Measurements from ENCODE around the gene CIT.

DNA sequence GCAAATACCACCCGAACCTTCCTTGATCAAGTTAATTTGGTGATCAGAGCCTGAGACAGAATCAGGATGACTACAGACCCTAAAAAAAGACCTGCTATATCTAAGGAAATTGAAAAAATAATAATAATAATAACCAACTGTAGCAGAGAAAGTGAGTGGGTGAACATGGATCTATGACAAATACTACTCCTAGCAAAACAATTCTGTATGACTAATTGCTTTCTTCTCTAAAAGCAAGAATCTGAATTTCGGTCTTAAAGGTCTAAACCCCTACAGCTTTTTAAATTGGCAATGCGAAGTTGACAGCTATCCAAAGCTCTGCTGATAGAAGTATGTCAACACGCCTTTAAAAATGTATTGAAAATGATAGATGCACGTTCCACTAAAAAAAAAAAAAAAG is 107.0 kb downstream of the CIT start:
- TF ChIP-seq, protein P1, sequence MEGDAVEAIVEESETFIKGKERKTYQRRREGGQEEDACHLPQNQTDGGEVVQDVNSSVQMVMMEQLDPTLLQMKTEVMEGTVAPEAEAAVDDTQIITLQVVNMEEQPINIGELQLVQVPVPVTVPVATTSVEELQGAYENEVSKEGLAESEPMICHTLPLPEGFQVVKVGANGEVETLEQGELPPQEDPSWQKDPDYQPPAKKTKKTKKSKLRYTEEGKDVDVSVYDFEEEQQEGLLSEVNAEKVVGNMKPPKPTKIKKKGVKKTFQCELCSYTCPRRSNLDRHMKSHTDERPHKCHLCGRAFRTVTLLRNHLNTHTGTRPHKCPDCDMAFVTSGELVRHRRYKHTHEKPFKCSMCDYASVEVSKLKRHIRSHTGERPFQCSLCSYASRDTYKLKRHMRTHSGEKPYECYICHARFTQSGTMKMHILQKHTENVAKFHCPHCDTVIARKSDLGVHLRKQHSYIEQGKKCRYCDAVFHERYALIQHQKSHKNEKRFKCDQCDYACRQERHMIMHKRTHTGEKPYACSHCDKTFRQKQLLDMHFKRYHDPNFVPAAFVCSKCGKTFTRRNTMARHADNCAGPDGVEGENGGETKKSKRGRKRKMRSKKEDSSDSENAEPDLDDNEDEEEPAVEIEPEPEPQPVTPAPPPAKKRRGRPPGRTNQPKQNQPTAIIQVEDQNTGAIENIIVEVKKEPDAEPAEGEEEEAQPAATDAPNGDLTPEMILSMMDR (IDR thresholded peaks at IDR 0.05), result no peak
- no peak for TF ChIP-seq POLR2A (IDR thresholded peaks at IDR 0.05)

All from Peyer's patch (tissue), 4 donors.